GM19467 (cell line): ENCODE data around the gene C3orf18.
A peak's percentile ranks its signal among the peaks of the same experiment; 100 is the strongest.

Experiments used
- ATAC-seq: cut with Tn5 transposase; IDR thresholded peaks from one replicate; pipeline ENCODE4 v1.9.1; 2021; ENCODE audit warnings: mild to moderate bottlenecking, moderate library complexity; ENCODE audit not compliant: unreplicated experiment

The C3orf18 gene

DNA sequence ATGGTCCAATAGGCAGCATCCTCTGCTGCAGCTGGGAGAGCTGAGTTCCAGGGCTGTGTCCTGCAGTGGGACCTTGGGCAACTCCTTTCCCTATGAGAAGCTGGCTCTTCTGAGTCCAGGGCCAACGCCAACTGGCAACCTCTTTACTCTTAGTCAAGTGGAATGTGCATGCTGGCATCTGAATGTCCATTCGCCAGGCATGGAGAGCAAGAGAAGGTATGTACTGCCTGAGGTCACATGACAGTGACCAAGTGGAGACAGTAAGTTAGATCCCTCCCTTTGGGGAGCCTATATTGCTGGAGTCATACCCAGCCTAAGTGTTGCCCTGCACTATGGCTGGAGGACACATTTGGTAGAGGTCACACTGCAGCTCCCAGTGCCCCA is 13.9 kb upstream of the C3orf18 start:
- ATAC-seq, result no peak

DNA sequence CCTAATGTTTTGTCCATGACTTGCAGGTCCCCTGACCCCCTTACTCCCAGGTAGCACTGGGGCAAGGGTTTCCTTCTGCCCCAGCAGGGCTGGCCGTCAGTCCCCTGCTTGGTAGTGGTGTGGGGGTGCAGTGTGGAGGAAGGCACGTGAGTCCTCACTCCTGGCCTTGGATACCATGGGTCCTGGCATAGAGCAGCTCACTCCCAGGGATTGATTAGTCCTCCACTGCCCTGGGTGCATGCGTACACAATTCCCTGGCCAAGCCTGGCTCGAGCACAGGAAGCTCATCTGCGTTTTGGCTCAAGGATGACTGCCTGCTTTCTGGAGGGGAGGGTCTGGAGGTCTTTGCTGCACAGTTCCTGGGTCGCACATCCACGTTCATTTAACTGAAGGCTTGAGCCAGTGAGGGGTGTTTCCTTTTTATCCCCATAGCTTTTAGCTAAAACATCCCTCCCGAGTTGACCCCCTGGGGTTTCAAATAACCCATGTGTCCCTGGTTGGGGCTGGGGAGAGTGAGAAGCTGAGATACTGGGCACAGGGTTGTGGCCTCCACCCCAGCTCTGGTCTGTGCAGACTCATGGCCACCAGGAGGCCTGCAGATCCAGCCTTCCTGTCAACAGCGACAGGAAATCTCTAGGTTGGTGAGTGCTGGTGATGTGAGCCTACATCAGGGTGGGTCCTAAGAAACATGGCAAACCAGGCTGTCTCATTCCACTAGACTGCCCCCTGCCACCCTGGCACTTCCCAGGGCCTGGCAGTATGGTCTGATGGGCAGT is 13.3 kb upstream of the C3orf18 start:
- ATAC-seq, result no peak

DNA sequence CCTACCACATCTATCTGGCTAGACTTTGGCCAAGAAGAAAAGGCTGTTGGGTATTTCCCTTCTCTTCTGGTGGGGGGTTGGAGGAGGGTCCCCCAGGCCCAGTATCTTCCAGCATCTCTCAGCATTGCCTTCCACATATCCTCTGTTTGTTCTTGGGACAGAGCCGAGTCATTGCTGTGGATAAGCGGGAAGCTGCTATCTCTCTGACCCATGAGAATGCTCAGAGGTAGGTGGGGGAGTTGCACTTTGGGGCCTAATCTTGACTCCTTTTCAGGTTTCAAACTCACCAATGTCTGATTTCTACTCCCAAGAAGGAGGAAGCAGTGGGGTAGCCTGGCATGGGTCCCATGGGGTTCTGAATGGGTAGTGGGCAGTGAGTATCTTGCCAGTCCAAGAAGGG is 9.8 kb upstream of the C3orf18 start:
- ATAC-seq, result no peak

DNA sequence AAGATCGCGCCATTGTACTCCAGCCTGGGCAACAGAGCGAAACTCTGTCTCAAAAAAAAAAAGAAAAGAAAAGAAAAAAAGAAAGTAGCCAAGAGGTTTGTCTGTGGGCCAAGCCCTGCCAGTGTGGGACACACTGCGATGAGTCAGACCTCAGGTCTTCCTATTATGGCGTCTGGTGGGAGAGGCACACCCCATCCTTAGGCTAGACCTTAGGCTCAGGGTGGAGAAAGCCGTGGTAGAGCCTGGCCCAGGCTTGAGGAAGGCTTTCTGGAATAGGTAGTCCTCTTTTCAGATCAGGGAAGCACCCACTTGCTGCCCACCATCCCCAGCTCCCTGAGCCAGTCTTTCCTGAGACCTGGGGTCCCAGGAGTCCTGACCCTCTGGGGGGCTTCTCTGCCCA is 7.8 kb upstream of the C3orf18 start:
- ATAC-seq, result no peak

DNA sequence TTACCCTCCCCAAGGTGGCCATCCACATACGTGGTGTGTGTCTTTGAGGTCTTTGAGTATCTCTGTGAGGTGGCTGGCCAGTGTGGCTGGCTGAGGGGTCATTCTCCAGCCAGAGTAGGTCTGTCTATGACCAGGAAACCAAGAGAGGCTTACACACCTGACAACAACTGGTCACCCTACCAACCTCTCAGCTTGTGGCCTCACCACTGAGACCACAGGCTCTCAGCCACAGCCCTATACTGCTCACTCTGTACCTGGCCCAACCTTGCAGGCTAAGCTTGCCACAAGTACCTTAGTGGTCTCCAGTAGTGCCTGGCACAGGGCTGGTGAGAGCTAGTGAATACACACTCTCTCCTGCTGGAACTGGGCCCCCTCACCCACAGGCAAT is 6.9 kb upstream of the C3orf18 start:
- ATAC-seq, result no peak

DNA sequence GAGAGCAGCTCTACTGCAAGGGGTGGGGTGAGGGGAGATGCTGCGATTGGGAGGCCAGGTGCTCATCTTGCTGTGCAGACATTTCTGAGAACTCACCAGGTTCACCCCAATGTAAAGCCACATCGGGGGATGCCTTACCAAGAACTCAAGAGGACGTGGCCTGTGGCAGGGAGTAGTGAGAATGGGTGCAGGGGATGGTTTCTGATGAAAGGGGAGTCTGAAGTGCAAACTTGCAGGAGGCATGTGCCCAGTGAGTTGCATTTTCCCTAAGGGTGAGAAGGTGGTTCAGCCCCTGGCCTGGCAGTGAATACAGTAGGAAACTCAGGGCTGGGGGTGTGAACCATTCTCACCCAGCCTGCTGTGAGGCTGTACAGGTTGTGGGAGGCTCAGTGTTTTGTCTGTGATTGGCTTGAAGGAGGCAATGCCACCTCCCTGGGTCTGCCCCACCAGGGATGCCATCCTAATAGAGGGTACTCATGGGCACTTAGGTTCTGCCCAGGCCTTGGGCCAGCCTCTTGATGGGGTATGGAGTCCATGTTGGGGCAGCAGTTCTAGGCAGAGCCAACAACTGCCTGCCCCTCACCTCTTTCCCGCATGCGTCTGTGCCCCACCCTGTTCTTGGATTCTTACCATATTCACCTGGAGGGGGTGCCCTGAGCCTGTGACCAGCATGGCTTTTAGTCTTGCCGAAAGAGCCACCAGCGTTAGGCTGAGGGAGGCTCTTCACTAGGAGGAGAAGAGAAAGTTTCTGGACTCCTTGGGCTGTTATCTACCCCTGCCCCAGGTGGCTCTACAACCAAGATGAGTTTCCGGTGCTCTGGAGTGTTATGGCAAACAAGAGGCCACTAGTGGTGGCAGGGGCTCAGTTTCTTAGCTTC is 6.3 kb upstream of the C3orf18 start:
- no peak for ATAC-seq

DNA sequence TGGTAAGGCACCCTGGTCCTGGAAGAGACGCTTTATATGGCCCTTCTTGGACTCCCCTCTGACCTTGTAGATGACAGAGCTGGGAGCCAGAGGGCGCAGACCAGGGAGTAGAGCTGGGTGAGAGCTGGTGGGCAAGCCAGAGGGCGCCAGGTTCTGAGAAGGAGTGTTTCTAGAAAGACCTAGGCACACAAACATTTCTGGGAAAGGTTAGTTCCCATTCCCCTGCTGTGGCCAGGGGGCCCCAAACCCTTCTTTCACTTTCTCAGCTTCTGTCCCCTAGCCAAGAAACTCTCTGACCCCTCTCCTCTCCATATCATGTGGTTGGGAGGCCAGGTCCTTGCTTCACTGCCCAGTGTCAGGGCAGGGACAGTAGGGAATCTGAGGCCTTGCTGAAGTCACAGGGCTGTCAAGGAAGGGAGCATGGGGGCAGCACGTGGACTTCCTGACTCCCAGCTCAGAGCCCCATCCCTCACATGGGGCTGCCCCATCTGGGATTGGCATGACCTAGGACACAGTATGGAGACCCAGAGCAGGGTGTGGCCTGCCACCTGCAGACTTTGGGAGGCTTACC is 5.3 kb upstream of the C3orf18 start:
- ATAC-seq, result no peak

DNA sequence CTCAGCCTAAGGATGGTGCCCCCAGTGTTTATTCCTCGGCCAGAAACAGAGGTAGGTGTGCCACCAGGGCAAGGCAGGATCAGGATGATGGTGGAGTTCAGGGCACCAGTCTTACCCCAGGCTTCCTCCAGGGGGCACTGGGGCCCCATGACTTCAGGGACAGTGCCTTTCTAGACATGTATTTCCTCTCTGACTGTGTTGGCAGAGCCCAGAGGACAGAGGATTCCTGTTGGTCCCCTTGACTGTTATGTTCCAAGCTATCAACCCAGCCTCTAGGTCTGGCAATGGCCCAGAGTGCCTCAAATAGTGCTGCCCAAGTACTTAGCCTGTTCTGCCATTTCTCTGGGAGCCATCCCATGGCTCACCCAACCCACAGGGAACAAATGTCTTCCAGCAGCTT is 4.6 kb upstream of the C3orf18 start:
- no peak for ATAC-seq

DNA sequence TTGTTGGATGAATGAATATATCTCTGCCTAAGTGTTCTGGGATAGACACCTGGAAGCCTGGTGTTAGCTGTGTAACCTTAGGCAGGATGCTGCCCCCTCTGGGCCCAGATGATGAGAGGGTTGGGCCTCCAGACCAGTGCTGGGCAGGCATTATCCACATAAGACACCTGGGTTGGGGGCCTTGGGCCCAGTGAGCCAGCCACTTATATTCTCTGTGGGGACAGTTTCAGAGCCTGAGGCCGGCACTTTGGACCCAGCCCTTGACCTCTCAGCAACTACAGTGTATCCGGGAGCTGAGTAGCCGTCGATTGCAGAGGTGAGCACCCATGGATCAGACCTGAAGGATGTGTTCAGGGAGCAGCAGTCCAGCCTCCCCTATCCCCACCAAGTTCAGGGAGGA is 3.9 kb upstream of the C3orf18 start:
- no peak for ATAC-seq

DNA sequence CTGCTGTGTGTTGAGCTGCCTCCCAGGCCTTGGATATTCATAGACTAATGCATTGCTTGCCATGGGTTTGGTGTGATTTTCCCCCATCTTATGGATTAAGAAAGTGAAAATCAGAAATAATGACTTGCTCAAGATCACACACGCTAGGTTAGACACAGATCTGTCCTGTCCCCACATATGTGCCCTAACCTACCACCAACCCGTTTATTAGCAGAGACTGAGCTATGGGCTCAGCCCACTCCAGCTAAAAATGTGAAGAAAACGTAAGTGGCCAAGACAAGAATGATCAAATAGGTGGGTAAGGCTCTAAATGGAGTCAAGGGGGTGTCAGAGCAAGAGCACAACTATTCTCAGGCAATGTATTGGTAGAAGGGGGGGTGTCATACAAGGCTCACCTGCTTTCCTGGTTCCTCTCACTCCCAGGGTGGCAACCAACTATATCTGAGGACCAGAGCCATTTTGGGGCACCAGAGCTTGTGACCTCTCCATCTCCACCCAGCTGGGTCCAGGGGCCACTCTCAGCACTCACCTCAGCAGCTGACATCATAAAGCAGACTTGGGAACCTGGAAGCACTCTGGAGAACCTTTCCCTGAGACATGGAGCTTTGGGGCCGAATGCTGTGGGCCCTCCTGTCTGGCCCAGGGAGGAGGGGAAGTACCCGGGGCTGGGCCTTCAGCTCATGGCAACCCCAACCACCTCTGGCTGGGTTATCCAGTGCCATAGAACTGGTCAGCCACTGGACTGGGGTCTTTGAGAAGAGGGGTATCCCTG is 3.1 kb upstream of the C3orf18 start:
- no peak for ATAC-seq

DNA sequence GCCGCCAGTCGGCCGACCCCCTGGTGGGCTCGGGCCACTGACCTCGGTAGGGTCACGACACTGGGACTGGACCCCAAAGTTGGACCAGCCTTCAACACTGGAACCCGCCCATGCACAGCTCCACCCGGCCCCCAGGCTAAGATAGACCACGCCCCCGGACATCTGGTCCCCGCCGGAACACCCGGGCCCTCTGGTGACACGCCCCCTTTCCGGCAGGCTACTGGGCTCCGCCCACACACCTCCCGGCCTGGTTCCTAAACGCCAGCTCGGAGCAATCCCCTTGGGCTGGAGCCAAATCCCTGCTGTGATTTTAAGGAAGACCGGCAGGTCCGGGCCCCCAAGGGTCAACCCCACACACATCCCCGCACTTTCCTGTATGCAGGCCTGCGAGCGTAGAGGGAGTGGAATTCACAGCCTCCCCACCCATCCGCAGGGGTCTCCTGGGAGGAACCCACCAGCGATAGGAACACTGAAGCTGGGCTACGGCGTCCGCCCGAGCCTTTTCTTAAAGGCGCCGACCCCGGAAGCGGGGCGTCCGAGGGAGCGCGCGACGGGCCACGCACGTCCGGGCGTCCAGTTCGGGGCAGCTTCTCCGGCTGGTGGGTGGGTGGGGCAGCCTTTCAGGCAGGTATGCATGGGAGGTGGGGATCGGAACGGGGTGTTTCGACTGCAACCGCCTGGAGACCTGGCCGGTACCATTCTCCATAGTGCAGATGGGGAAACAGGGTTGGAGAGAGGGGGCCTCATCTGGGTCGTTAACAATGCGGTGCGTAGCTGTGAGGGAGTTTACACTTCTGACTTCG is 1.6 kb upstream of the C3orf18 start, which contains the start of gene HEMK1:
Gene HEMK1 (plus strand): TSS at position 576 of the 803 bp plus-strand sequence. CDS start 1,583 bp downstream, outside the sequence.
- ATAC-seq, result peak; percentile 59

DNA sequence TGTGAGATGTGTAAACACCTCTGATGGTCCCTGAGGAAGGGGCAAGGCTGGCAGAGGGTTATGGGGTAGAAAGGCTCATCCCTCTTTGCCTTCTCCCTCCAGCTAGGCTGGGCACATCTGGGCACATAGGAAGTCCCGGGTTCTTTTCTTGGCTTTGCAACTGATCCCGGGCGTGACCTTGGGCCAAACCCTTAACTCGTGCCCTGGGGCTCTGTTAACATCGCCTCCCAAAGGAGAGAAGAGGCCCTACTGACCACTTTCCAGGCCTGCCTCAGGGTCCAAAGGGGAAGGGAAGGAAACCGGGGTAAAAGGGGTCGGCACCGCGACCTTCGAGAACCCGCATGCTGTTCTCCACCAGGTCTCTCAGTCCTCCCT is 549 bp downstream of the C3orf18 start:
- no peak for ATAC-seq

DNA sequence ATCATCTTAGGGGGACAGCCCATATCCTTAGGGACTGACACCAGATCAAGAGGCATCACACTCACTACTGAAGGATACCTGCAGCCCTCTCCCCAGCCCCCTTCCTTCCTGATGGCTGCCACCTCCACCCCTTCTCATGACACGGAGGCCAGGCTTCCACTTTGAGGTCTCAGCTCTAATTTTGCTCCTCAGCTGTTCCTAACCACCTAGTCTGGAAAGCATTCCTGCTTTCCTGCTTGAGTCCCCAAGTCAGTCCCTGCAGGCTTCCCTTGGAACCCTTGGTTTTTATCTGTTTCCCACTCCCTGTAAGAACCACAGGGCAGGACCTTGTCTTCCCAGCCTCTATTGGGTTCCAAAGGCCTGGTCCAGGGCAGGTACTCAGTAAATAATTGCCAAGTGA is 3.2 kb downstream of the C3orf18 start:
- no peak for ATAC-seq

DNA sequence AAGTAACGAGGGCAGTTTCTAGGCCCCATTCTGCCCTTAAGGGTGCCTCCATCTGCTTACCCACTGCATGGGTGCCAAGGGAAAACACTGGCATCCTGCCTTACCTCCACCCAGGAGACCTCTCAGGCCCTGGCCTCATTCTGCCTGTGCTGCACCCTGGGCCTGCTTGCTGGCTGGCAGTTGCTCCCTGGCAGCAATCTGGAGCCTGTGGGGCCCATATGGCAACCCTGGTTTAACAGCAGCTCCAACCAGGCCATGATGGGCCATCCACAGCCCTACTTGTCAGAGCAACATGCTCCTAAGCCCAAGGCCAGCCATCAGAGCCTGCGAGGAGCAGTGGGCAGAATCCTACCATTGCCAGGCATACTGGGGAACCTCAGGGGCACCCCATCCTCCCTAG is 3.7 kb downstream of the C3orf18 start:
- ATAC-seq, result no peak

DNA sequence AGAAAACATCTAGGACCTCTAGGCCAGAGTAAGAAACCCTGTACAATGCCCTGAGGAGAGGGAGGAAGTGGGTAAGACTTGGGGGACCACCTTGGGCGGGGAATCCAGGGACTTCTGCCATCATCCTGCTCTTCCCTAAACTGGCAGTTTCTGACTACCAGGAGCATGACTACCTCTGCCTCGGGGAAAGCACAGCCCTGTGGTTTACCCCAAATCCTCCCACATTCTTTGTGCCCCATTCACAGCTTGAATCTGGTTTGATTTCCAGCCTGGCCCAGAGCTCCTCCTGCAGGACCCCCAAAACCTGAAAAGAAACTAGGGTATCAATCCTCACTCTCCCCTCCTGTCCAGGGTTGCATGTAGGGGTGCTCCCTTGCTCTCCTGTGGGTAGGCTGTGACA is 4.7 kb downstream of the C3orf18 start:
- no peak for ATAC-seq

DNA sequence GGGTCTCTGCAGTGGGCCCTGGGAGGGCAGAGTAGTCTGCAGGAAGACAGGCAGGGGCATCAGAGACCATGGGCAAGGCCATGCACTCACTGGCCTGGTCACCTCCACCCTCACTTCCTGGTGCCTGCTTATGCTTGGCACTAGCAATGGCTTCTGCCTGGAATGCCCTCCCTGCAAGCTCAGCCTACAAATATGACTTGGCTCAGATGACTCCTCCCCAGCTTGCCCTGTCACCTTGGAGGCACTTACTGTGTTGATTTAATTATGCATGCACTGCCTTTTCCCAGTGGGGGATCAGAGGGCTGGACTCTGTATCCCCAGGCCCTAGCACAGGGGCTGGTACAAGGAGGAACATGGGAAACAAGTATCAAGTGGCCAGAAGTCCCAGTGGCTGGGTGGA is 7.8 kb downstream of the C3orf18 start:
- ATAC-seq, result no peak

DNA sequence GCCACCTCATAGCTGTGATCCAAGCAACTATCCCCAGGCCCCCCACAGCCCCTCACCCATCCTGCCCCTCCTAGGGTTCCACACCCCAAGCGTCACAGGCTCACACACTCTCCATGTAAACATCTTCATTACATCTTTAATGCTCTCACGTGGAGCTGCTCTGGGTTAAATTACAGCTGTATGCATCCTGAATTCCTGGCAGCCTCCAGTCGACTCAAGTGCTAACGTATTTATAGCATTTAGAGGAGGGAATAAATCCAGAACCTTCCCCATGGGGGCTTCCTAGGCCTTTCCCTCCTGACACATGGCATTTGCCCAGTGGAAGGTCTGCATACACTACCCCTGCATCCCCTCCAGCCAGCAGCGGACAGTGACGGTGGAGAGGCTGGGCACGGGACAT is 9.6 kb downstream of the C3orf18 start:
- no peak for ATAC-seq

DNA sequence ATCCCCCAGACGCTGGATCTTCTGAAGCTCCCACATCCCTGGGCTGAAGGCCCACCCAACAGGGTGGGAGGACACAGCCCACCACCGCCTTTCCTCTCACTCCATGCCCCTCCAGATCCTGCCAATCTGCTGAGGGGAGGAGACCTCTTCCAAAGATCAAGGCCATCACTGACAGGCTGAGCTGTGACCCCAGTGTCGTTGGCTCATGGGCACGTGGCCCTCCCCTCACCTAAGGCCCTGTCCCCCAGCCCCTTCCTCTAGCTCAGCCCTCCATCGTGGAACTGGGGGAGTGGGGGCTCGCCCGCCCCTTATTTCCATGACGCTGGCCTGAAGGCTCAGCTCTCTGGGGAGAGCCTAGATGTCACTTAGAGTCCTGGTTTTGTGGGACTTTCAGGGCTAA is 10.4 kb downstream of the C3orf18 start:
- ATAC-seq, result no peak

DNA sequence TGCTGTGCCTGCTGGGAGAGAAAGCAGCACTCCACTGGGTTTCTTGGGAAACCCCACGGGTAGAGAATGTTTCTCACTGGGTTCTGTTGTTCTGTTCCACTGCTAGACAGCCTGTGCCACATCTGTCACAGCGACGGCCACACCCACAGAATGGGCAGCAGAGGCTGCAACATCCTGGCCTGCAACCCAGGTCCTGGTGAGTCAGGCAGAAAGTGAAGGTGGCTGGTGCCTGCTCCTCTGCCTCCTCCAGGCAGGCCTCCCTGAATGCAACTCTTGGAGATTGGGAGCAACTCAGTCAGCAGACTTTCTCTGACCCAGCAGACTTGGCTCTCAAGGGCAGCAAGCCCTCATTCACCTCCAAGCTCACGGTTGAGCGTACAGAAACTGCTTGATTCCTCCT is 13.0 kb downstream of the C3orf18 start:
- ATAC-seq, result no peak

DNA sequence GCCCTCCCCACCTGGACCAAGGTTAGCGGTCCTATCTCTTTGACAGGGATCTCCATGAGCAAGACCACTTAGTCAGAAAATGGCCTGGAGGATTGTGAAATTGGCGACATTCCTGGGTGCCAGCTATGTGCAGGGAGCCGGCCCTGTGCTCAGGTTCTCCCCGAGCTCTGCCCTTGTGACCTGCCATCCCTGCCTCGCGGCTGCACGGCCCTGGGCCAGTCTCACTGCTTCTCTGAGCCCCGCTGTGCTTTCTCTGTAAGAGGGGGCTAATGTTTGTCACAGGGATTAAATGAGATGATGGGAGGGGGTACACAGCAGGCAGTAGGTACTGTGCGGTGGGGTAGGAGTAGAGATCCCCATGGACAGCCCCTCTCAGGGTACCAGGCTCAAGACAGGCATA is 14.9 kb downstream of the C3orf18 start:
- ATAC-seq, result no peak
